ENCODE data around the gene CHST8.

DNA sequence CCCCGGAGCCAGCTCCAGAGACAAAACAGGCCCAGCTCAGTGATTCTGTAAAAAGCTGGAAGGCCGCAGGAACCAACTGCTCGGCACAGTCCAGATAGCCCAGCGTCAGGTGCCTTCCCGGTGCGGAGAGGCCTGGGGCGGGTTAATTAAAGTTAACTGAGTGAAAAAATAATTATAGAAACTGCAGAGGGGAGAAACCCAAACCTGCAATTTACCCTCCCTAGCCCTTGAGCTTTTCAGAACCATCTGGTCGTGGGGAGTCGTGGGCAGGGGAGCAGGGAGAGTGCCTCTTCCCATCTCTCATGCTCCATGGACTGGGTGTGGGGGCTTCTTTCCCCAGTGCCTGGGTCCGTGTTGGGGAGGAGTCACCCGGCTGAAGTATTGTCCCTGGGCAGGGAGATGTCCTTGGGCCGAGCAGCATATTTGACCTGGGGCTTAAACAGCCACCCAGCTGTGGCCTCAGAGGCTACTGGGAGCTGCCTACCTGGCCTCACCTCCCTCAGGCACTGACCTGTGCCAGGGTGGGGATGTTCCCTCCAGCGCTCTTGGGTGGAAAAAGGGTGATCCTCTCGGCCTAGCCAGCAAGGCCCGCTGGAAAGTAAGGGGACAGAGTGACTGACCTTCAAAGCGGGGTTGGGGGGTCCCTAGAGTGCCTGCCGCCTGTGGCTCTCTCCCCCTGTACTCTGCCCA lies 65.9 kb downstream of the CHST8 start:
- TF ChIP-seq POLR2AphosphoS5 (IDR thresholded peaks at IDR 0.05; ENCODE audit: borderline replicate concordance, low read depth, low read length): no peak
- no peak for TF ChIP-seq FOXP2 (optimal IDR thresholded peaks at IDR 0.05; ENCODE audit: control extremely low read depth, extremely low read length, insufficient read depth)
